Stimulated activated CD8-positive, alpha-beta memory T cell treated with anti-CD3 and anti-CD28 coated beads, Interleukin-12 subunit alpha, Interleukin-12 subunit beta, amount 100 ng/mL, for 24 hours (primary cell): Measurements from ENCODE around the gene RASSF7.
A peak's percentile ranks its signal among the peaks of the same experiment; 100 is the strongest.

Experiments used
- DNase-seq: peaks from one replicate; pipeline ENCODE4 v3.0.0-alpha.2; 2020; ENCODE audit errors: extremely low read depth

The RASSF7 gene

GRCh38 chr11:610146-610801, 49.5 kb downstream of the RASSF7 start:
- no peak for DNase-seq

GRCh38 chr11:611001-611996, 50.5 kb downstream of the RASSF7 start:
- no peak for DNase-seq

GRCh38 chr11:612201-612960, 51.6 kb downstream of the RASSF7 start:
- DNase-seq, result no peak

GRCh38 chr11:612961-613300, 52.2 kb downstream of the RASSF7 start:
- DNase-seq, result no peak

- DNase-seq, result peak; percentile 58
These were observed 52.7 kb downstream of the RASSF7 start for GRCh38 chr11:613369-613968.
